ENCODE data around the gene NYAP2. TPM values are rescaled to one million over a fixed set of nuclear protein-coding genes. Genes with fewer than 3 reads are reported as not detected.
A peak's percentile ranks its signal among the peaks of the same experiment; 100 is the strongest.

The NYAP2 gene
- total RNA-seq, 2 donors from 2014 or later = not detected

DNA sequence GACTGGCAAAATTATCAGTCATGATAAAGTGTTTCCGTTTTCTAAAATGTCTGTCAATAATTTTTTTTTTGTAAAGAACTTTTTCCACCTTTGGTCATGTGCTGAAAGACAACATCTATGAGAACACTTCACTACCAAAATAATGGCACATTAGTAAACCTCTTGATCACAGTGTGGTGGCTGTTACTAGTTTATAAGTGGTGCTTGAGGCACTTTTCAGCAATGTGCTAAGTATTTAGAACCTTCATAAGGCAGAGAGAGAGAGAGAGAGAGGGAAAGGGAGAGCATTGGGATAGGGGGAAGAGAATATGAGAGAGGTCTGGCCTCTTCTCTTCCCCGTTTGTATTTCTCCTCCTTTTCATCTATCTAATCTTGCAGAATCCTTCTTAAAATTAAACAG lies 1.1 kb upstream of the NYAP2 start:
- Mint-ChIP-seq H3K27ac (no peak overlapping the region), H3K9me3 (no peaks in the 10 kb centered on the region), H3K4me1 (no peaks in the 10 kb centered on the region), H3K4me3 (no peak overlapping the region), H3K27me3 (ENCODE audit: insufficient read depth) (peaks cover 2% of the 10 kb centered on the region), H3K36me3 (ENCODE audit: low read depth) (no peaks in the 10 kb centered on the region)
- Histone ChIP-seq H3K4me1 (ENCODE audit: control insufficient read depth, insufficient read depth, low read length) (no peaks in the 10 kb centered on the region), H3K36me3 (ENCODE audit: control insufficient read depth, insufficient read depth, low read length) (no peaks in the 10 kb centered on the region), H3K27me3 (ENCODE audit: control insufficient read depth, insufficient read depth, low read length, poor library complexity, severe bottlenecking) (peaks cover 13% of the 10 kb centered on the region), H3K9ac (ENCODE audit: extremely low read depth, low read length, poor library complexity, severe bottlenecking) (no peak overlapping the region), H3K4me3 (ENCODE audit: low read length) (no peak overlapping the region), H3K27ac (ENCODE audit: low read depth, low read length) (no peak overlapping the region), H3K9me3 (ENCODE audit: control insufficient read depth, low read length) (no peaks in the 10 kb centered on the region)
- TF ChIP-seq, protein P1, sequence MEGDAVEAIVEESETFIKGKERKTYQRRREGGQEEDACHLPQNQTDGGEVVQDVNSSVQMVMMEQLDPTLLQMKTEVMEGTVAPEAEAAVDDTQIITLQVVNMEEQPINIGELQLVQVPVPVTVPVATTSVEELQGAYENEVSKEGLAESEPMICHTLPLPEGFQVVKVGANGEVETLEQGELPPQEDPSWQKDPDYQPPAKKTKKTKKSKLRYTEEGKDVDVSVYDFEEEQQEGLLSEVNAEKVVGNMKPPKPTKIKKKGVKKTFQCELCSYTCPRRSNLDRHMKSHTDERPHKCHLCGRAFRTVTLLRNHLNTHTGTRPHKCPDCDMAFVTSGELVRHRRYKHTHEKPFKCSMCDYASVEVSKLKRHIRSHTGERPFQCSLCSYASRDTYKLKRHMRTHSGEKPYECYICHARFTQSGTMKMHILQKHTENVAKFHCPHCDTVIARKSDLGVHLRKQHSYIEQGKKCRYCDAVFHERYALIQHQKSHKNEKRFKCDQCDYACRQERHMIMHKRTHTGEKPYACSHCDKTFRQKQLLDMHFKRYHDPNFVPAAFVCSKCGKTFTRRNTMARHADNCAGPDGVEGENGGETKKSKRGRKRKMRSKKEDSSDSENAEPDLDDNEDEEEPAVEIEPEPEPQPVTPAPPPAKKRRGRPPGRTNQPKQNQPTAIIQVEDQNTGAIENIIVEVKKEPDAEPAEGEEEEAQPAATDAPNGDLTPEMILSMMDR (conservative IDR thresholded peaks at IDR 0.05) = no peak
- DNase-seq = no peak
- 80 to 92% methylated on average over 1 to 2 of the region's 2 CpGs for WGBS, 2 experiments (ENCODE audit: insufficient coverage in 1 of 2, insufficient read length in 1 of 2)

DNA sequence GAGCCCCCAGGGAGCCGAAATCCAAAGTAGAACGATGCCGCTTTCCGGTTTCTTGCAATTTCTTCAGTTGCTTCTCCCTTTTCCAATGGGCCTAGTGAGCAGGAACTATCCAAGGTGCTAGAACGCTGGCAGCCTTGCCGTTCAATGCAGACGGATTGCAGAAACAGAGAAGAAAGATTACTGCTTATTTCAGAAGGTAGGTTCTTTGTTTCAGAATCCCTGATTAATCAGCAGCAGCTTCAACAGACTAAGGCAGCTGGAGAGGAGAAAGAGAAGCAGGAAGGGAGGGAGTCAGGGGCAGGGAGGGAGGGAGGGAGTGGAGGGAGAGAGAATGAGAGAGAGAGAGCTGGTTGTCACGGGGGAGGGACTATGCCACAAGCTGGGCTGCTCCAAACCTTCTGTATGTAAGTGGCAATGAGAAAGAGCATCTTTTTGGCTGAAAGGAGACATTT lies 576 bp downstream of the NYAP2 start:
- no peaks in the 10 kb centered on the region for H3K36me3 ChIP-seq (ENCODE audit: control insufficient read depth, insufficient read depth, low read length)
- H3K9ac ChIP-seq (ENCODE audit: extremely low read depth, low read length, poor library complexity, severe bottlenecking) = no peak overlapping the region
- peak overlapping the region; percentile 88 for H3K27ac ChIP-seq (ENCODE audit: low read depth, low read length)
- peak; percentile 91 for DNase-seq
- TF ChIP-seq, protein P1 (conservative IDR thresholded peaks at IDR 0.05) = no peak
- Mint-ChIP-seq H3K9me3 (no peaks in the 10 kb centered on the region), H3K4me3 (no peak overlapping the region), H3K27ac (no peak overlapping the region), H3K27me3 (ENCODE audit: insufficient read depth) (peaks cover 2% of the 10 kb centered on the region), H3K4me1 (no peaks in the 10 kb centered on the region), H3K36me3 (ENCODE audit: low read depth) (no peaks in the 10 kb centered on the region)
- no peaks in the 10 kb centered on the region for H3K9me3 ChIP-seq (ENCODE audit: control insufficient read depth, low read length)
- H3K4me1 ChIP-seq (ENCODE audit: control insufficient read depth, insufficient read depth, low read length) = no peaks in the 10 kb centered on the region
- WGBS, 2 experiments (ENCODE audit: insufficient coverage in 1 of 2, insufficient read length in 1 of 2) = 1 to 16% methylated on average over 7 to 8 of the region's 8 CpGs
- H3K4me3 ChIP-seq (ENCODE audit: low read length) = no peak overlapping the region
- peaks cover 13% of the 10 kb centered on the region for H3K27me3 ChIP-seq (ENCODE audit: control insufficient read depth, insufficient read depth, low read length, poor library complexity, severe bottlenecking)

DNA sequence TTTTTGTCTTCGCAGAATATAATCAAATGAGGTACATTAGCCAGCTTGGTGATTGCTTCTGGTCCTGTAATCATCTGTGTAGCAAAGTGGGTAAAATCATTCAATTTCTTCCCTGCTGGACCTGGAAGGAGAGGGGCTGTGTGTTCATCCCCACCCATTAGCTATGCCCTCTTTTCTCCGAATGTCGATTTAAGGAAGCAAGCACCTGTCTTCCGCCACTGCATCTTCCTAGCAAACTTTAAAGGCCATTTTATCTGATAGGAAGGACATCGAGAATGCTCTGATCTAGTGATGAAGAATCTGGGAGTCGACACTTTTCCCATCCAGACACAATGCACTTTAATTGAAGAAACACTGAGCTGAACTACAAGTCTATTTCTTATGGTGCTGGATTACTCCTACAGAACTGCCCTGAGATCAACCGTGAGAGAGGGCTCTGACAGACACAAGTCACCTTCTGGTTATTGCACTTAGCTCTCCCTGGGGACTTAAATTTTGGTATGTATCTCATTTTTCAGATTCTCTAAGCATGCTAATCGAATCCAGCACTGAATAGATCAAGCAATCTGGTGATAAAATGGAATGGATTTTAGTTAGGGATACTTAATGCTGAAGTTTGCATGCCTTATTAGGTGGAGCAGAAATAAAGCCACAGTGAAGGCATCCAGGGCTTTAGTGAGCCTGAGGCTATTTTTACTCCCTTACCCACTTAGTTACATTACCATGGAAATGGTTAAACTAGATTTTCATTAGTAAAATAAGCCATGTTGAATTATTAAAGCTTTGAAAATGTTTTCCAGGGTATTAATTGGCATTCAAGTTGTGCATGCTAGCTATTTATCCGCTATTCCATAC lies 1.3 kb downstream of the NYAP2 start:
- H3K9me3 Mint-ChIP-seq = no peaks in the 10 kb centered on the region
- H3K9ac ChIP-seq (ENCODE audit: extremely low read depth, low read length, poor library complexity, severe bottlenecking) = no peak overlapping the region
- TF ChIP-seq, protein P1 (conservative IDR thresholded peaks at IDR 0.05) = no peak
- H3K4me1 Mint-ChIP-seq = no peaks in the 10 kb centered on the region
- H3K36me3 ChIP-seq (ENCODE audit: control insufficient read depth, insufficient read depth, low read length) = no peaks in the 10 kb centered on the region
- peaks cover 2% of the 10 kb centered on the region for H3K27me3 Mint-ChIP-seq (ENCODE audit: insufficient read depth)
- WGBS, 2 experiments (ENCODE audit: insufficient coverage in 1 of 2, insufficient read length in 1 of 2) = 84 to 85% methylated on average over 7 to 9 of the region's 9 CpGs
- H3K27ac Mint-ChIP-seq = no peak overlapping the region
- no peaks in the 10 kb centered on the region for H3K36me3 Mint-ChIP-seq (ENCODE audit: low read depth)
- no peaks in the 10 kb centered on the region for H3K4me1 ChIP-seq (ENCODE audit: control insufficient read depth, insufficient read depth, low read length)
- no peak overlapping the region for H3K4me3 Mint-ChIP-seq
- H3K4me3 ChIP-seq (ENCODE audit: low read length) = no peak overlapping the region
- DNase-seq = no peak
- H3K9me3 ChIP-seq (ENCODE audit: control insufficient read depth, low read length) = no peaks in the 10 kb centered on the region
- no peak overlapping the region for H3K27ac ChIP-seq (ENCODE audit: low read depth, low read length)
- peaks cover 13% of the 10 kb centered on the region for H3K27me3 ChIP-seq (ENCODE audit: control insufficient read depth, insufficient read depth, low read length, poor library complexity, severe bottlenecking)

Measured in endodermal cell (in vitro differentiated cells).